ENCODE measurements around the gene GLIPR1L1.

GLIPR1L1 gene

GRCh38 chr12:75302781-75303180 is 31.7 kb upstream of the GLIPR1L1 start:
- Histone ChIP-seq H3K27me3 (replicated peaks in 2 of 5; ENCODE audit: control insufficient read depth in 4 of 5, insufficient read depth in 5 of 5, low read length in 4 of 5) (no peaks in the 10 kb centered on the region), H3K36me3 (ENCODE audit: control insufficient read depth in 4 of 4, insufficient read depth in 4 of 4, low read length in 3 of 4) (no peaks in the 10 kb centered on the region), H3K9me3 (ENCODE audit: control extremely low read depth in 1 of 5, control insufficient read depth in 4 of 5, insufficient read depth in 2 of 5, low read depth in 1 of 5, low read length in 4 of 5) (no peaks in the 10 kb centered on the region), H3K4me1 (ENCODE audit: control extremely low read depth in 1 of 4, control insufficient read depth in 4 of 4, insufficient read depth in 4 of 4, low read length in 3 of 4) (no peaks in the 10 kb centered on the region), H3K4me3 (ENCODE audit: control insufficient read depth in 1 of 7, extremely low read depth in 1 of 7, insufficient read depth in 4 of 7, low read depth in 2 of 7, low read length in 6 of 7) (no peak overlapping the region), H3K27ac (ENCODE audit: insufficient read depth in 1 of 2, low read depth in 1 of 2, low read length in 2 of 2, poor library complexity in 1 of 2, severe bottlenecking in 2 of 2) (no peak overlapping the region)
- DNase-seq = no peak
- ChIA-PET CTCF (no interaction called here), POLR2A (interaction anchor here (0.6 kb wide), 1 partner anchor 1331 kb away, joined by 3 read pairs; no protein-coding TSS in a partner anchor)

- Histone ChIP-seq H3K36me3 (ENCODE audit: control insufficient read depth in 4 of 4, insufficient read depth in 4 of 4, low read length in 3 of 4) (no peaks in the 10 kb centered on the region), H3K9me3 (ENCODE audit: control extremely low read depth in 1 of 5, control insufficient read depth in 4 of 5, insufficient read depth in 2 of 5, low read depth in 1 of 5, low read length in 4 of 5) (no peaks in the 10 kb centered on the region), H3K4me1 (ENCODE audit: control extremely low read depth in 1 of 4, control insufficient read depth in 4 of 4, insufficient read depth in 4 of 4, low read length in 3 of 4) (no peaks in the 10 kb centered on the region), H3K27me3 (replicated peaks in 2 of 5; ENCODE audit: control insufficient read depth in 4 of 5, insufficient read depth in 5 of 5, low read length in 4 of 5) (no peaks in the 10 kb centered on the region), H3K4me3 (ENCODE audit: control insufficient read depth in 1 of 7, extremely low read depth in 1 of 7, insufficient read depth in 4 of 7, low read depth in 2 of 7, low read length in 6 of 7) (no peak overlapping the region), H3K27ac (ENCODE audit: insufficient read depth in 1 of 2, low read depth in 1 of 2, low read length in 2 of 2, poor library complexity in 1 of 2, severe bottlenecking in 2 of 2) (no peak overlapping the region)
- CTCF ChIA-PET = interaction anchor here (1.1 kb wide), 1 partner anchor 19 kb away, joined by 3 read pairs; no protein-coding TSS in a partner anchor
- DNase-seq = no peak
- 98% methylated on average over 50 of the region's 56 CpGs for WGBS (ENCODE audit: insufficient coverage)
- POLR2A ChIA-PET = interaction anchor here (0.6 kb wide), 1 partner anchor 822 kb away, joined by 4 read pairs; no protein-coding TSS in a partner anchor
Measured at GRCh38 chr12:75305412-75306332, 28.8 kb upstream of the GLIPR1L1 start.

GRCh38 chr12:75308279-75308678 is 26.2 kb upstream of the GLIPR1L1 start:
- Histone ChIP-seq H3K27ac (ENCODE audit: insufficient read depth in 1 of 2, low read depth in 1 of 2, low read length in 2 of 2, poor library complexity in 1 of 2, severe bottlenecking in 2 of 2) (no peak overlapping the region), H3K27me3 (replicated peaks in 2 of 5; ENCODE audit: control insufficient read depth in 4 of 5, insufficient read depth in 5 of 5, low read length in 4 of 5) (no peaks in the 10 kb centered on the region), H3K4me1 (ENCODE audit: control extremely low read depth in 1 of 4, control insufficient read depth in 4 of 4, insufficient read depth in 4 of 4, low read length in 3 of 4) (no peaks in the 10 kb centered on the region), H3K36me3 (ENCODE audit: control insufficient read depth in 4 of 4, insufficient read depth in 4 of 4, low read length in 3 of 4) (no peaks in the 10 kb centered on the region), H3K9me3 (ENCODE audit: control extremely low read depth in 1 of 5, control insufficient read depth in 4 of 5, insufficient read depth in 2 of 5, low read depth in 1 of 5, low read length in 4 of 5) (no peaks in the 10 kb centered on the region), H3K4me3 (ENCODE audit: control insufficient read depth in 1 of 7, extremely low read depth in 1 of 7, insufficient read depth in 4 of 7, low read depth in 2 of 7, low read length in 6 of 7) (no peak overlapping the region)
- no peak for DNase-seq
- POLR2A ChIA-PET = no interaction called here
- CTCF ChIA-PET = no interaction called here
- WGBS (ENCODE audit: insufficient coverage) = 100% methylated on average over 1 of the region's 2 CpGs

GRCh38 chr12:75311369-75311768 is 23.1 kb upstream of the GLIPR1L1 start:
- 90% methylated on average over 2 of the region's 3 CpGs for WGBS (ENCODE audit: insufficient coverage)
- POLR2A ChIA-PET = interaction anchor here (0.6 kb wide), 1 partner anchor 509 kb away, joined by 3 read pairs; no protein-coding TSS in a partner anchor
- CTCF ChIA-PET = interaction anchor here (1.1 kb wide), 1 partner anchor 10 kb away, joined by 3 read pairs; no protein-coding TSS in a partner anchor
- no peak overlapping the region for H3K4me3 ChIP-seq (ENCODE audit: control insufficient read depth in 1 of 7, extremely low read depth in 1 of 7, insufficient read depth in 4 of 7, low read depth in 2 of 7, low read length in 6 of 7)
- H3K27ac ChIP-seq (ENCODE audit: insufficient read depth in 1 of 2, low read depth in 1 of 2, low read length in 2 of 2, poor library complexity in 1 of 2, severe bottlenecking in 2 of 2) = no peak overlapping the region
- DNase-seq = no peak
- no peaks in the 10 kb centered on the region for H3K36me3 ChIP-seq (ENCODE audit: control insufficient read depth in 4 of 4, insufficient read depth in 4 of 4, low read length in 3 of 4)
- H3K9me3 ChIP-seq (ENCODE audit: control extremely low read depth in 1 of 5, control insufficient read depth in 4 of 5, insufficient read depth in 2 of 5, low read depth in 1 of 5, low read length in 4 of 5) = no peaks in the 10 kb centered on the region
- H3K4me1 ChIP-seq (ENCODE audit: control extremely low read depth in 1 of 4, control insufficient read depth in 4 of 4, insufficient read depth in 4 of 4, low read length in 3 of 4) = no peaks in the 10 kb centered on the region
- no peaks in the 10 kb centered on the region for H3K27me3 ChIP-seq (replicated peaks in 2 of 5; ENCODE audit: control insufficient read depth in 4 of 5, insufficient read depth in 5 of 5, low read length in 4 of 5)

- ChIA-PET POLR2A (interaction anchor here (0.6 kb wide), 1 partner anchor 192 kb away, joined by 3 read pairs; no protein-coding TSS in a partner anchor), CTCF (interaction anchor here (0.6 kb wide), 1 partner anchor 783 kb away, joined by 3 read pairs; no protein-coding TSS in a partner anchor)
- no peaks in the 10 kb centered on the region for H3K36me3 ChIP-seq (ENCODE audit: control insufficient read depth in 4 of 4, insufficient read depth in 4 of 4, low read length in 3 of 4)
- H3K27ac ChIP-seq (ENCODE audit: insufficient read depth in 1 of 2, low read depth in 1 of 2, low read length in 2 of 2, poor library complexity in 1 of 2, severe bottlenecking in 2 of 2) = no peak overlapping the region
- no peaks in the 10 kb centered on the region for H3K4me1 ChIP-seq (ENCODE audit: control extremely low read depth in 1 of 4, control insufficient read depth in 4 of 4, insufficient read depth in 4 of 4, low read length in 3 of 4)
- no peak overlapping the region for H3K4me3 ChIP-seq (ENCODE audit: control insufficient read depth in 1 of 7, extremely low read depth in 1 of 7, insufficient read depth in 4 of 7, low read depth in 2 of 7, low read length in 6 of 7)
- H3K27me3 ChIP-seq (replicated peaks in 2 of 5; ENCODE audit: control insufficient read depth in 4 of 5, insufficient read depth in 5 of 5, low read length in 4 of 5) = no peaks in the 10 kb centered on the region
- H3K9me3 ChIP-seq (ENCODE audit: control extremely low read depth in 1 of 5, control insufficient read depth in 4 of 5, insufficient read depth in 2 of 5, low read depth in 1 of 5, low read length in 4 of 5) = no peaks in the 10 kb centered on the region
- DNase-seq = no peak
Measured at GRCh38 chr12:75315518-75315917, 19.0 kb upstream of the GLIPR1L1 start.

GRCh38 chr12:75317784-75318183 is 16.7 kb upstream of the GLIPR1L1 start:
- H3K27me3 ChIP-seq (replicated peaks in 2 of 5; ENCODE audit: control insufficient read depth in 4 of 5, insufficient read depth in 5 of 5, low read length in 4 of 5) = no peaks in the 10 kb centered on the region
- no peaks in the 10 kb centered on the region for H3K9me3 ChIP-seq (ENCODE audit: control extremely low read depth in 1 of 5, control insufficient read depth in 4 of 5, insufficient read depth in 2 of 5, low read depth in 1 of 5, low read length in 4 of 5)
- POLR2A ChIA-PET = no interaction called here
- no peaks in the 10 kb centered on the region for H3K4me1 ChIP-seq (ENCODE audit: control extremely low read depth in 1 of 4, control insufficient read depth in 4 of 4, insufficient read depth in 4 of 4, low read length in 3 of 4)
- no peak overlapping the region for H3K27ac ChIP-seq (ENCODE audit: insufficient read depth in 1 of 2, low read depth in 1 of 2, low read length in 2 of 2, poor library complexity in 1 of 2, severe bottlenecking in 2 of 2)
- no peaks in the 10 kb centered on the region for H3K36me3 ChIP-seq (ENCODE audit: control insufficient read depth in 4 of 4, insufficient read depth in 4 of 4, low read length in 3 of 4)
- no peak for DNase-seq
- CTCF ChIA-PET = no interaction called here
- H3K4me3 ChIP-seq (ENCODE audit: control insufficient read depth in 1 of 7, extremely low read depth in 1 of 7, insufficient read depth in 4 of 7, low read depth in 2 of 7, low read length in 6 of 7) = no peak overlapping the region
- WGBS (ENCODE audit: insufficient coverage) = 100% methylated on average over 2 of the region's 3 CpGs

- Histone ChIP-seq H3K4me3 (ENCODE audit: control insufficient read depth in 1 of 7, extremely low read depth in 1 of 7, insufficient read depth in 4 of 7, low read depth in 2 of 7, low read length in 6 of 7) (no peak overlapping the region), H3K27me3 (replicated peaks in 2 of 5; ENCODE audit: control insufficient read depth in 4 of 5, insufficient read depth in 5 of 5, low read length in 4 of 5) (no peaks in the 10 kb centered on the region), H3K9me3 (ENCODE audit: control extremely low read depth in 1 of 5, control insufficient read depth in 4 of 5, insufficient read depth in 2 of 5, low read depth in 1 of 5, low read length in 4 of 5) (no peaks in the 10 kb centered on the region), H3K27ac (ENCODE audit: insufficient read depth in 1 of 2, low read depth in 1 of 2, low read length in 2 of 2, poor library complexity in 1 of 2, severe bottlenecking in 2 of 2) (no peak overlapping the region), H3K4me1 (ENCODE audit: control extremely low read depth in 1 of 4, control insufficient read depth in 4 of 4, insufficient read depth in 4 of 4, low read length in 3 of 4) (no peaks in the 10 kb centered on the region), H3K36me3 (ENCODE audit: control insufficient read depth in 4 of 4, insufficient read depth in 4 of 4, low read length in 3 of 4) (no peaks in the 10 kb centered on the region)
- ChIA-PET POLR2A (no interaction called here), CTCF (no interaction called here)
- no peak for DNase-seq
- no CpG with 5 or more reads among the region's 1 CpG for WGBS (ENCODE audit: insufficient coverage)
Measured at GRCh38 chr12:75322464-75322863, 12.0 kb upstream of the GLIPR1L1 start.

All from common myeloid progenitor, CD34-positive (primary cell).